HG02885 (cell line): ENCODE measurements around the gene KRTAP9-9.
"Not testable (repeated sequence)": the region's sequence is repeated elsewhere in the genome, so short reads cannot be mapped to it uniquely, and the experiment has no call there.

Experiments
- ATAC-seq: cut with Tn5 transposase; IDR thresholded peaks from one replicate; pipeline ENCODE4 v1.9.1; 2021; ENCODE audit warnings: mild to moderate bottlenecking; ENCODE audit not compliant: unreplicated experiment, poor library complexity

KRTAP9-9 gene

GRCh38 chr17:41255381-41256290 is at the start of gene KRTAP9-9:
TSS of gene KRTAP9-9 (plus strand) at chr17:41255384.
- not testable (repeated sequence) for ATAC-seq

DNA sequence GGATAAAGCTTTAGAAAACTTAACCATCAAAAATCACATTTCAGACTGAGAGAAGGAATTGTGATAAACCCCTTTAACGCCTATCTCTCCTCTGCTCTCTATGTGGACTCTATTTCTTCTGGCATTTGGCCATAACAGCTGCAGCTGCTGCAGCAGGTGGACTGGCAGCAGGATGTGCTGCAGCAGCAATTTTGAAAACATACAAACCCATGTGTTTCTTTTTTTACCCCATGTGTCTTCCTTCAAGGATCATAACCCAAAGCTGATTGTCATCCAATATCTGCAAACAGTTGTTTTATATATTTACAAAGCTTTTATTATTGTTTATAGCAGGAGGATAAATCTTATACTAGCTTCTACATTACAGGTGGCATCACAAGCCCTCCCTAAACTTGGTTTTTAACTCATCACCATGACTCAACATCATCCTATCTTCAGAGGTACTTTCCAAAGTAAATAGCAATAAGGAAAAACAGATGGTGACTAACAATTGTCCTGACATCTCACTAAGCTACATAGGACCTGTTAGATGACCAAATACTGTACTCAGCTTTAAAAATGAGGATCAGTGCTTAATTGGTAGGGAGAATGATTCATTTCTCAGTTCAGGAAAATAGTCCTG is 43.2 kb upstream of the KRTAP9-9 start:
- no peak for ATAC-seq

GRCh38 chr17:41212524-41213169 is 42.5 kb upstream of the KRTAP9-9 start:
- ATAC-seq: no peak

DNA sequence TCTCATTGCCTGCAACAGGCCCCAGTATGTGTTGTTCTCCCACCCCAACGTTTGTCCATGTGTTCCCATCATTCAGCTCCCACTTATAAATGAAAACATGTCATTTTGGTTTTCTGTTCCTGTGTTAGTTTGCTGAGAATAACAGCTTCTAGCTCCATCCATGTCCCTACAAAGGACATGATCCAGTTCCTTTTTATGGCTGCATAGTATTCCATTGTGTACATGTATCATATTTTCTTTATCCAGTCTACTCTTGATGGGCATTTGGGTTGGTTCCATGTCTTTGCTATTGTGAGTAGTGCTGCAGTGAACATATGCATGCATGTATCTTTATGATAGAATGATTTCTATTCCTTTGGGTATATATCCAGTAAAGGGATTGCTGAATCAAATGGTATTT is 39.5 kb upstream of the KRTAP9-9 start:
- ATAC-seq: no peak

DNA sequence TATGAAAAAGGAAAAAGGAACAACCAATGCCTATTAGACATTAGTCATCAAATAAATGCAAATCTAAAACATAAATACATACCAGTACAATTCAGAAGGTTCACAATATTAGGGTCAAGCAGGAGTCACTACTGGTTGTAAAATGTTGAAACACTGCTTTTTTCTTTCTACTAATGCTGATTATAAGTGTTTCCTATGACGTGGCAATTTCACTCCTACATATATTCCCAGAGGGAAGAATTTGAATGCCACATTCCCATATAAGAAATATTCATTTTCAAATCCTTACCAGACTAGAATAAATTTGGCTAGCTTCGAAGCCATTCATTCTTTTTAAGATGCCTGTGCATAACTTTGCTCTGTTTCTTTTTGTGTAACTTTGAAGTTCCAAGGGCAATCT is 31.4 kb upstream of the KRTAP9-9 start:
- no peak for ATAC-seq

- ATAC-seq: no peak
Measured at GRCh38 chr17:41226051-41226450, 29.1 kb upstream of the KRTAP9-9 start.

- not testable (repeated sequence) for ATAC-seq
Measured at GRCh38 chr17:41226598-41227095, 28.5 kb upstream of the KRTAP9-9 start, which contains the start of gene KRTAP9-2. TSS of gene KRTAP9-2 (plus strand) at chr17:41226648. CDS start at chr17:41226655, 7 bp downstream.

DNA sequence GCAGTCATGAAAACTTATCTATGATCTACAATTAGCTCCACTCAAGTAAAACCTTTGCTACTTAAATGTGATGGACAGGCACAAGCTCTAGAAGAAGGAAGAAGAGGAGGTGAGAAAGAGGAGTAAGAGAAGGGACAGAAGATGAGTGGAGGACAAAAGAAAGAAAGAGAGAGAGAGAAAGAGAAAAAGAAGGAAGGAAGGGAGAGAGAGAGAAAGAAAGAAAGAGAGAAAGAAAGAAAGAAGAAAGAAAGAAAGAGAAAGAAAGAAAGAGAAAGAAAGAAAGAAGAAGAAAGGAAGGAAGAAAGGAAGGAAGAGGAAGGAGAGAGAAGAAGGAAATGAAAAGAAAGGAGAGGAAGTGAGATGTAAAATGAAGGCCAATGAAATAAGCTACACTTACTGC is 25.1 kb upstream of the KRTAP9-9 start:
- ATAC-seq: no peak

DNA sequence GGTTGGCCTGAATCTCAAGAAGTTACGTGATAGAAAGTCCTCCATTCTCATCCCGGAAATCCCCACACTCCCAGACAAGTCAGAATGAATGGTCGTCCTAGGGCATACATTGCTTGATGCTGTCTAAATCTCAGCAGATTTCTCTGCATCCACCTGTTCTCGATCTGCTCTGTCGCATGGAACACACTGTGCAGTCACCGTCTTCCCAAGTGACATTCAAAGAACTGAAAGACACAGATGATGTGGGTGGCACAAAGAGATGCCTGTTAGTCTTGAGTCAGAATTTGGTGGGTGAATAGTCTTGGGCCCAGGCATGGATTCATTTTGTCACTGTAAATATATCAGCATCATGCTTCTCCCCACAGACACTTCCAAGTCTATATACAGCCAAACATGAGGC is 23.5 kb upstream of the KRTAP9-9 start:
- ATAC-seq: no peak

DNA sequence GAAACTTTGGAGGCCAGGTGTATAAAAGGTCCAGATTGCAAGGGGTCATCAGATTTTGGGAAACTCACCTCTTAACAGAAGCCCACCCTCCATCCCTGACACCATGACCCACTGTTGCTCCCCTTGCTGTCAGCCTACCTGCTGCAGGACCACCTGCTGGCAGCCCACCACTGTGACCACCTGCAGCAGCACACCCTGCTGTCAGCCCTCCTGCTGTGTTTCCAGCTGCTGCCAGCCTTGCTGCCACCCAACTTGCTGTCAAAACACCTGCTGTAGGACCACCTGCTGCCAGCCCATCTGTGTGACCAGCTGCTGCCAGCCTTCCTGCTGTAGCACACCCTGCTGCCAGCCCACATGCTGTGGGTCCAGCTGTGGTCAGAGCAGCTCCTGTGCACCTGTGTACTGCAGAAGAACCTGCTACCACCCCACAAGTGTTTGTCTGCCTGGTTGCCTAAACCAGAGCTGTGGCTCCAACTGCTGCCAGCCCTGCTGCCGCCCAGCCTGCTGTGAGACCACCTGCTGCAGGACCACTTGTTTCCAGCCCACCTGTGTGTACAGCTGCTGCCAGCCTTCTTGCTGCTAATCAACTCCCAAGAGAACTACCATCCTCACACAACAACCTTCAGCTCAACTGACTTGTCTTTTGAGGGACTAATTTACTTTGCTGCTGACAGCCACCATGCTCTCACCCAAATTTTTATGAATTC is 22.6 kb upstream of the KRTAP9-9 start, which contains the start of gene KRTAP9-3:
KRTAP9-3 (plus strand) TSS at position 51 of the 707 bp plus-strand sequence; CDS start at position 104, 53 bp downstream.
- not testable (repeated sequence) for ATAC-seq

GRCh38 chr17:41237116-41237515 is 18.1 kb upstream of the KRTAP9-9 start:
- ATAC-seq: not testable (repeated sequence)

DNA sequence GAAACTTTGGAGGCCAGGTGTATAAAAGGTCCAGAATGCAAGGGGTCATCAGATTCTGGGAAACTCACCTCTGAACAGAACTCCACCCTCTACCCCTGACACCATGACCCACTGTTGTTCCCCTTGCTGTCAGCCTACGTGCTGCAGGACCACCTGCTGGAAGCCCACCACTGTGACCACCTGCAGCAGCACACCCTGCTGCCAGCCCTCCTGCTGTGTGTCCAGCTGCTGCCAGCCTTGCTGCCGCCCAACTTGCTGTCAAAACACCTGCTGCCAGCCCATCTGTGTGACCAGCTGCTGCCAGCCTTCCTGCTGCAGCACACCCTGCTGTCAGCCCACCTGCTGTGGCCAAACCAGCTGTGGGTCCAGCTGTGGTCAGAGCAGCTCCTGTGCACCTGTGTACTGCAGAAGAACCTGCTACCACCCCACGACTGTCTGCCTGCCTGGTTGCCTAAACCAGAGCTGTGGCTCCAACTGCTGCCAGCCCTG is 17.2 kb upstream of the KRTAP9-9 start, which contains the start of gene KRTAP9-8:
KRTAP9-8 (plus strand) TSS at position 51 of the 489 bp plus-strand sequence; CDS start at position 104, 53 bp downstream.
- ATAC-seq: not testable (repeated sequence)

- ATAC-seq: not testable (repeated sequence)
Measured at GRCh38 chr17:41246995-41247787, 8.0 kb upstream of the KRTAP9-9 start.

GRCh38 chr17:41249637-41250240 is 5.4 kb upstream of the KRTAP9-9 start, which contains the start of gene KRTAP9-4:
TSS of gene KRTAP9-4 (plus strand) at chr17:41249687. CDS start at chr17:41249721, 34 bp downstream.
- ATAC-seq: not testable (repeated sequence)

- no peak for ATAC-seq
Measured at GRCh38 chr17:41251261-41251660, 3.9 kb upstream of the KRTAP9-9 start.

- no peak for ATAC-seq
Measured at GRCh38 chr17:41254861-41255260, 323 bp upstream of the KRTAP9-9 start.

- no peak for ATAC-seq
Measured at GRCh38 chr17:41256291-41256685, 1.1 kb downstream of the KRTAP9-9 start.

DNA sequence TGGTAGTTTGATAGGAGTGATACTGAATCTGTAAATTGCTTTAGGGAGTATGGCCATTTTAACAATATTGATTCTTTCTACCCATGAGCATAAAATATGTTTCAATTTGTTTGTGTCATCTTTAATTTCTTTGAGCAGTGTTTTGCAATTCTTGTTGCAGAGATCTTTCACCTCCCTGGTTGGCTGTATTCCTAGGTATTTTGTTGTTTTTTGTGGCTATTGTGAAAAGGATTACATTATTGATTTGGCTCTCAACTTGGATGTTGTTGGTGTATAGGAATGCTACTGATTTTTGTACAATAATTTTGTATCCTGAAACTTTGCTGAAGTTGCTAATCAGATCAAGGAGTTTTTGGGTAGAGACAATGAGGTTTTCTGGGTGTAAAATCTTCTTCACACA is 3.2 kb downstream of the KRTAP9-9 start:
- ATAC-seq: no peak
